Endodermal cell (in vitro differentiated cells): ENCODE data around the gene LRRC53. TPM values are rescaled to one million over a fixed set of nuclear protein-coding genes. Genes with fewer than 3 reads are reported as not detected.

Experiments used
- DNase-seq: peaks from one replicate; pipeline ENCODE4 v3.0.0-alpha.2; 2017
- H3K27ac ChIP-seq: 2 replicates; pipeline ENCODE4 v1.5.1; 2013; ENCODE audit warnings: mild to moderate bottlenecking, low read depth, low read length, moderate library complexity
- H3K27me3 ChIP-seq: 2 replicates; pipeline ENCODE4 v1.6.1; 2013; ENCODE audit warnings: mild to moderate bottlenecking, low read length, moderate library complexity; ENCODE audit not compliant: insufficient read depth, control insufficient read depth, poor library complexity, severe bottlenecking
- H3K36me3 ChIP-seq: 2 replicates; pipeline ENCODE4 v1.7.0; 2013; ENCODE audit warnings: mild to moderate bottlenecking, low read length, moderate library complexity; ENCODE audit not compliant: control insufficient read depth, insufficient read depth
- H3K4me1 ChIP-seq: one replicate; pipeline ENCODE4 v1.7.0; 2013; ENCODE audit warnings: low read length; ENCODE audit not compliant: control insufficient read depth, insufficient read depth
- H3K4me3 ChIP-seq: 2 replicates; pipeline ENCODE4 v1.5.1; 2013; ENCODE audit warnings: mild to moderate bottlenecking, low read length, moderate library complexity
- H3K9ac ChIP-seq: 2 replicates; pipeline ENCODE4 v1.6.1; 2013; ENCODE audit warnings: mild to moderate bottlenecking, low read length, moderate library complexity; ENCODE audit not compliant: poor library complexity, severe bottlenecking; ENCODE audit errors: extremely low read depth
- H3K9me3 ChIP-seq: 2 replicates; pipeline ENCODE4 v1.6.1; 2013; ENCODE audit warnings: mild to moderate bottlenecking, low read length, moderate library complexity; ENCODE audit not compliant: control insufficient read depth
- H3K27ac Mint-ChIP-seq: 2 replicates; pipeline ENCODE4 v1.8.0; 2020; ENCODE audit warnings: mixed read lengths
- H3K27me3 Mint-ChIP-seq: 2 replicates; pipeline ENCODE4 v1.8.0; 2021; ENCODE audit warnings: mild to moderate bottlenecking, mixed read lengths; ENCODE audit not compliant: insufficient read depth
- H3K36me3 Mint-ChIP-seq: 2 replicates; pipeline ENCODE4 v1.8.0; 2020; ENCODE audit warnings: low read depth, mixed read lengths
- H3K4me1 Mint-ChIP-seq: 2 replicates; pipeline ENCODE4 v1.8.0; 2020; ENCODE audit warnings: mixed read lengths
- H3K4me3 Mint-ChIP-seq: 2 replicates; pipeline ENCODE4 v1.8.0; 2020; ENCODE audit warnings: mild to moderate bottlenecking, moderate library complexity, mixed read lengths
- H3K9me3 Mint-ChIP-seq: 2 replicates; pipeline ENCODE4 v1.8.0; 2020; ENCODE audit warnings: mild to moderate bottlenecking, mixed read lengths
- CTCF ChIP-seq: fragments of 200-600 bp; sonication (generic); conservative IDR thresholded peaks from 2 replicates; pipeline ENCODE4 v1.5.0; 2021; ENCODE audit warnings: antibody characterized with exemption, mild to moderate bottlenecking
- WGBS, 2 experiments: methylation state at CpG; one replicate each; pipeline versions ENCODE4 v1.1.5 to v1.1.7; 2013; ENCODE audit warnings: missing lambda C conversion rate in 2 of 2, mixed read lengths in 1 of 2; ENCODE audit not compliant: insufficient coverage in 1 of 2, insufficient read length in 1 of 2; 5-methylcytosine and 5-hydroxymethylcytosine counted together
- total RNA-seq, 2 donors: library from RNA; stranded (reverse); fragmentation: NEBNext Ultra II Directional in 1 of 2; extraction: Animal tissue kit (Norgen Biotek cat#: 25700) in 1 of 2; gene quantifications; 2 replicates in 1 of 2; 3 replicates in 1 of 2; pipeline ENCODE4 v1.2.1, GENCODE V29; 2021

The LRRC53 gene
- total RNA-seq, 2 donors from 2014 or later, result not detected

- no peak overlapping the region for H3K4me3 Mint-ChIP-seq
- Histone ChIP-seq H3K36me3 (no peaks in the 10 kb centered on the region), H3K27ac (no peak overlapping the region), H3K4me3 (no peak overlapping the region), H3K9ac (no peak overlapping the region), H3K4me1 (peaks cover 10% of the 10 kb centered on the region), H3K9me3 (no peaks in the 10 kb centered on the region), H3K27me3 (no peaks in the 10 kb centered on the region)
- no peaks in the 10 kb centered on the region for H3K9me3 Mint-ChIP-seq
- no peak overlapping the region for H3K27ac Mint-ChIP-seq
- no peak for TF ChIP-seq CTCF
- no peaks in the 10 kb centered on the region for H3K4me1 Mint-ChIP-seq
- DNase-seq, result no peak
- WGBS, 2 experiments, result 0% methylated on average over 1 of the region's 1 CpG; no CpG with 5 or more reads in 1 of the 2 experiments
- H3K36me3 Mint-ChIP-seq, result no peaks in the 10 kb centered on the region
- peaks cover 1% of the 10 kb centered on the region for H3K27me3 Mint-ChIP-seq
Observed at GRCh38 chr1:74432325-74432724, 80.1 kb downstream of the LRRC53 start.

- Histone ChIP-seq H3K9ac (no peak overlapping the region), H3K4me3 (no peak overlapping the region), H3K27ac (no peak overlapping the region), H3K36me3 (no peaks in the 10 kb centered on the region), H3K27me3 (no peaks in the 10 kb centered on the region), H3K4me1 (peaks cover 10% of the 10 kb centered on the region), H3K9me3 (no peaks in the 10 kb centered on the region)
- no peaks in the 10 kb centered on the region for H3K36me3 Mint-ChIP-seq
- DNase-seq, result no peak
- no peak overlapping the region for H3K4me3 Mint-ChIP-seq
- peaks cover 1% of the 10 kb centered on the region for H3K27me3 Mint-ChIP-seq
- 97 to 100% methylated on average over 2 to 4 of the region's 4 CpGs for WGBS, 2 experiments
- H3K4me1 Mint-ChIP-seq, result no peaks in the 10 kb centered on the region
- no peak overlapping the region for H3K27ac Mint-ChIP-seq
- H3K9me3 Mint-ChIP-seq, result no peaks in the 10 kb centered on the region
- no peak for TF ChIP-seq CTCF
Observed at GRCh38 chr1:74431531-74431930, 80.9 kb downstream of the LRRC53 start.

GRCh38 chr1:74430342-74430934 is 82.0 kb downstream of the LRRC53 start:
- TF ChIP-seq CTCF, result no peak
- H3K4me1 Mint-ChIP-seq, result no peaks in the 10 kb centered on the region
- Histone ChIP-seq H3K9me3 (no peaks in the 10 kb centered on the region), H3K36me3 (no peaks in the 10 kb centered on the region), H3K9ac (no peak overlapping the region), H3K27ac (no peak overlapping the region), H3K4me1 (peaks cover 10% of the 10 kb centered on the region), H3K27me3 (no peaks in the 10 kb centered on the region), H3K4me3 (no peak overlapping the region)
- no peaks in the 10 kb centered on the region for H3K36me3 Mint-ChIP-seq
- DNase-seq, result no peak
- H3K27me3 Mint-ChIP-seq, result peaks cover 1% of the 10 kb centered on the region
- no peak overlapping the region for H3K27ac Mint-ChIP-seq
- H3K4me3 Mint-ChIP-seq, result no peak overlapping the region
- no peaks in the 10 kb centered on the region for H3K9me3 Mint-ChIP-seq
- 90 to 96% methylated on average over 1 to 4 of the region's 4 CpGs for WGBS, 2 experiments
